DND-41 (cell line): ENCODE results near the gene GSTM2.

ENCODE experiments used
- CTCF ChIP-seq: IDR thresholded peaks from 2 replicates; pipeline ENCODE4 v1.5.1; 2012; ENCODE audit warnings: borderline replicate concordance, low read length, moderate library complexity, mild to moderate bottlenecking; ENCODE audit not compliant: poor library complexity, severe bottlenecking; ENCODE audit errors: extremely low read depth
- EZH2 ChIP-seq: IDR thresholded peaks from 3 replicates; pipeline ENCODE4 v1.6.1; 2012; ENCODE audit warnings: borderline replicate concordance, low read depth, mild to moderate bottlenecking, moderate library complexity, low read length, inconsistent platforms; ENCODE audit not compliant: severe bottlenecking

- TF ChIP-seq CTCF (no peak), EZH2 (no peak)
Observed at GRCh38 chr1:109714661-109715372, 47.0 kb downstream of the GSTM2 start.
